ENCODE results near the gene PIH1D2.
A peak's percentile ranks its signal among the peaks of the same experiment; 100 is the strongest.
"Not testable (repeated sequence)": the region's sequence is repeated elsewhere in the genome, so short reads cannot be mapped to it uniquely, and the experiment has no call there.

PIH1D2 gene

GRCh38 chr11:112097734-112098528 is 24.1 kb upstream of the PIH1D2 start:
- Histone ChIP-seq H3K36me3 (ENCODE audit: control insufficient read depth in 1 of 2, insufficient read depth in 2 of 2, low read length in 2 of 2) (peaks cover 16 to 30% of the 10 kb centered on the region in 2 donors), H3K4me1 (ENCODE audit: control insufficient read depth in 1 of 2, insufficient read depth in 2 of 2, low read length in 2 of 2) (no peaks in the 10 kb centered on the region), H3K9me3 (ENCODE audit: control insufficient read depth in 1 of 2, low read length in 2 of 2) (no peaks in the 10 kb centered on the region), H3K27me3 (ENCODE audit: low read depth, low read length) (no peaks in the 10 kb centered on the region), H3K27ac (ENCODE audit: low read length) (no peak overlapping the region), H3K4me3 (ENCODE audit: low read depth in 1 of 2, low read length in 2 of 2) (no peak overlapping the region)

- Histone ChIP-seq H3K4me3 (ENCODE audit: low read depth in 1 of 2, low read length in 2 of 2) (no peak overlapping the region), H3K9me3 (ENCODE audit: control insufficient read depth in 1 of 2, low read length in 2 of 2) (no peaks in the 10 kb centered on the region), H3K36me3 (ENCODE audit: control insufficient read depth in 1 of 2, insufficient read depth in 2 of 2, low read length in 2 of 2) (peaks cover 26 to 46% of the 10 kb centered on the region in 2 donors), H3K27me3 (ENCODE audit: low read depth, low read length) (no peaks in the 10 kb centered on the region), H3K4me1 (ENCODE audit: control insufficient read depth in 1 of 2, insufficient read depth in 2 of 2, low read length in 2 of 2) (no peaks in the 10 kb centered on the region), H3K27ac (ENCODE audit: low read length) (no peak overlapping the region)
Observed at GRCh38 chr11:112096194-112096593, 22.4 kb upstream of the PIH1D2 start.

GRCh38 chr11:112095302-112095701 is 21.5 kb upstream of the PIH1D2 start:
- not testable (repeated sequence) for H3K4me1 ChIP-seq (ENCODE audit: control insufficient read depth in 1 of 2, insufficient read depth in 2 of 2, low read length in 2 of 2); H3K9me3 ChIP-seq (ENCODE audit: control insufficient read depth in 1 of 2, low read length in 2 of 2); H3K27me3 ChIP-seq (ENCODE audit: low read depth, low read length); H3K27ac ChIP-seq (ENCODE audit: low read length); H3K4me3 ChIP-seq (ENCODE audit: low read depth in 1 of 2, low read length in 2 of 2)
- H3K36me3 ChIP-seq (ENCODE audit: control insufficient read depth in 1 of 2, insufficient read depth in 2 of 2, low read length in 2 of 2) = peaks cover 30 to 54% of the 10 kb centered on the region in 2 donors

- peak overlapping the region; percentile 94 to 97 for H3K4me3 ChIP-seq (ENCODE audit: low read depth in 1 of 2, low read length in 2 of 2)
- H3K27ac ChIP-seq (ENCODE audit: low read length) = peak overlapping the region; percentile 91
- H3K4me1 ChIP-seq (ENCODE audit: control insufficient read depth in 1 of 2, insufficient read depth in 2 of 2, low read length in 2 of 2) = peaks cover 14 to 35% of the 10 kb centered on the region in 2 donors
- no peaks in the 10 kb centered on the region for H3K27me3 ChIP-seq (ENCODE audit: low read depth, low read length)
- H3K36me3 ChIP-seq (ENCODE audit: control insufficient read depth in 1 of 2, insufficient read depth in 2 of 2, low read length in 2 of 2) = peaks cover 49 to 69% of the 10 kb centered on the region in 2 donors
- H3K9me3 ChIP-seq (ENCODE audit: control insufficient read depth in 1 of 2, low read length in 2 of 2) = no peaks in the 10 kb centered on the region
Observed at GRCh38 chr11:112087212-112087611, 13.4 kb upstream of the PIH1D2 start.

- Histone ChIP-seq H3K36me3 (ENCODE audit: control insufficient read depth in 1 of 2, insufficient read depth in 2 of 2, low read length in 2 of 2) (peaks cover 51 to 69% of the 10 kb centered on the region in 2 donors), H3K9me3 (ENCODE audit: control insufficient read depth in 1 of 2, low read length in 2 of 2) (no peaks in the 10 kb centered on the region), H3K4me1 (ENCODE audit: control insufficient read depth in 1 of 2, insufficient read depth in 2 of 2, low read length in 2 of 2) (peaks cover 14 to 35% of the 10 kb centered on the region in 2 donors), H3K27ac (ENCODE audit: low read length) (peak within 1 kb of the TSS; percentile 91), H3K27me3 (ENCODE audit: low read depth, low read length) (no peaks in the 10 kb centered on the region), H3K4me3 (ENCODE audit: low read depth in 1 of 2, low read length in 2 of 2) (peak within 1 kb of the TSS; percentile 94 to 97)
Observed at GRCh38 chr11:112086422-112087191, 12.8 kb upstream of the PIH1D2 start, which contains the start of the genes SDHD and TIMM8B. Gene SDHD, plus strand, starts transcription at chr11:112086873. Its CDS starts 35 bp downstream, at chr11:112086908. Gene TIMM8B, minus strand, starts transcription at chr11:112086756. Its CDS starts 33 bp downstream, at chr11:112086723.

- Histone ChIP-seq H3K4me3 (ENCODE audit: low read depth in 1 of 2, low read length in 2 of 2) (peak overlapping the region; percentile 94 to 97), H3K9me3 (ENCODE audit: control insufficient read depth in 1 of 2, low read length in 2 of 2) (no peaks in the 10 kb centered on the region), H3K27me3 (ENCODE audit: low read depth, low read length) (no peaks in the 10 kb centered on the region), H3K4me1 (ENCODE audit: control insufficient read depth in 1 of 2, insufficient read depth in 2 of 2, low read length in 2 of 2) (peaks cover 14 to 35% of the 10 kb centered on the region in 2 donors), H3K36me3 (ENCODE audit: control insufficient read depth in 1 of 2, insufficient read depth in 2 of 2, low read length in 2 of 2) (peaks cover 48 to 69% of the 10 kb centered on the region in 2 donors), H3K27ac (ENCODE audit: low read length) (peak overlapping the region; percentile 91)
Observed at GRCh38 chr11:112085822-112086421, 12.1 kb upstream of the PIH1D2 start.

- Histone ChIP-seq H3K4me1 (ENCODE audit: control insufficient read depth in 1 of 2, insufficient read depth in 2 of 2, low read length in 2 of 2) (peaks cover 10 to 12% of the 10 kb centered on the region in 2 donors), H3K27ac (ENCODE audit: low read length) (no peak overlapping the region), H3K27me3 (ENCODE audit: low read depth, low read length) (no peaks in the 10 kb centered on the region), H3K36me3 (ENCODE audit: control insufficient read depth in 1 of 2, insufficient read depth in 2 of 2, low read length in 2 of 2) (peaks cover 51 to 67% of the 10 kb centered on the region in 2 donors), H3K9me3 (ENCODE audit: control insufficient read depth in 1 of 2, low read length in 2 of 2) (no peaks in the 10 kb centered on the region), H3K4me3 (ENCODE audit: low read depth in 1 of 2, low read length in 2 of 2) (no peak overlapping the region)
Observed at GRCh38 chr11:112082729-112083128, 8.9 kb upstream of the PIH1D2 start.

- Histone ChIP-seq H3K27ac (ENCODE audit: low read length) (no peak overlapping the region), H3K4me3 (ENCODE audit: low read depth in 1 of 2, low read length in 2 of 2) (no peak overlapping the region), H3K9me3 (ENCODE audit: control insufficient read depth in 1 of 2, low read length in 2 of 2) (no peaks in the 10 kb centered on the region), H3K4me1 (ENCODE audit: control insufficient read depth in 1 of 2, insufficient read depth in 2 of 2, low read length in 2 of 2) (no peaks in the 10 kb centered on the region), H3K27me3 (ENCODE audit: low read depth, low read length) (no peaks in the 10 kb centered on the region), H3K36me3 (ENCODE audit: control insufficient read depth in 1 of 2, insufficient read depth in 2 of 2, low read length in 2 of 2) (peaks cover 14 to 42% of the 10 kb centered on the region in 2 donors)
Observed at GRCh38 chr11:112062923-112063322, 10.9 kb downstream of the PIH1D2 start.

GRCh38 chr11:112058103-112058502 is 15.7 kb downstream of the PIH1D2 start:
- Histone ChIP-seq H3K36me3 (ENCODE audit: control insufficient read depth in 1 of 2, insufficient read depth in 2 of 2, low read length in 2 of 2) (peaks cover 20 to 71% of the 10 kb centered on the region in 2 donors), H3K27ac (ENCODE audit: low read length) (no peak overlapping the region)

GRCh38 chr11:112057170-112057569 is 16.6 kb downstream of the PIH1D2 start:
- no peaks in the 10 kb centered on the region for H3K4me1 ChIP-seq (ENCODE audit: control insufficient read depth in 1 of 2, insufficient read depth in 2 of 2, low read length in 2 of 2)
- H3K36me3 ChIP-seq (ENCODE audit: control insufficient read depth in 1 of 2, insufficient read depth in 2 of 2, low read length in 2 of 2) = peaks cover 21 to 69% of the 10 kb centered on the region in 2 donors
- H3K27ac ChIP-seq (ENCODE audit: low read length) = no peak overlapping the region
- no peaks in the 10 kb centered on the region for H3K9me3 ChIP-seq (ENCODE audit: control insufficient read depth in 1 of 2, low read length in 2 of 2)
- no peaks in the 10 kb centered on the region for H3K27me3 ChIP-seq (ENCODE audit: low read depth, low read length)
- H3K4me3 ChIP-seq (ENCODE audit: low read depth in 1 of 2, low read length in 2 of 2) = no peak overlapping the region

More at GRCh38 chr11:112058103-112058502, 15.7 kb downstream of the PIH1D2 start:
- H3K4me1 ChIP-seq (ENCODE audit: control insufficient read depth in 1 of 2, insufficient read depth in 2 of 2, low read length in 2 of 2) = no peaks in the 10 kb centered on the region
- H3K9me3 ChIP-seq (ENCODE audit: control insufficient read depth in 1 of 2, low read length in 2 of 2) = no peaks in the 10 kb centered on the region
- H3K4me3 ChIP-seq (ENCODE audit: low read depth in 1 of 2, low read length in 2 of 2) = no peak overlapping the region
- no peaks in the 10 kb centered on the region for H3K27me3 ChIP-seq (ENCODE audit: low read depth, low read length)

GRCh38 chr11:112051768-112052167 is 22.0 kb downstream of the PIH1D2 start:
- H3K9me3 ChIP-seq (ENCODE audit: control insufficient read depth in 1 of 2, low read length in 2 of 2) = no peaks in the 10 kb centered on the region
- H3K36me3 ChIP-seq (ENCODE audit: control insufficient read depth in 1 of 2, insufficient read depth in 2 of 2, low read length in 2 of 2) = peaks cover 23 to 54% of the 10 kb centered on the region in 2 donors
- no peak overlapping the region for H3K4me3 ChIP-seq (ENCODE audit: low read depth in 1 of 2, low read length in 2 of 2)
- no peaks in the 10 kb centered on the region for H3K4me1 ChIP-seq (ENCODE audit: control insufficient read depth in 1 of 2, insufficient read depth in 2 of 2, low read length in 2 of 2)
- H3K27ac ChIP-seq (ENCODE audit: low read length) = no peak overlapping the region
- no peaks in the 10 kb centered on the region for H3K27me3 ChIP-seq (ENCODE audit: low read depth, low read length)
